ENCODE results near the gene RHOBTB3. TPM values are rescaled to one million over a fixed set of nuclear protein-coding genes. Genes with fewer than 3 reads are reported as not detected.

RHOBTB3 gene
- total RNA-seq, 4 donors from 2014 or later: 31.0 to 74.2 (median 46.3) TPM

- peaks cover 10% of the 10 kb centered on the region for H3K36me3 ChIP-seq
- no peak overlapping the region for H3K27ac ChIP-seq
- H3K4me1 ChIP-seq: peaks cover 29% of the 10 kb centered on the region
- H3K4me3 ChIP-seq: peak overlapping the region; percentile 13
- no peak for TF ChIP-seq POLR2A (IDR thresholded peaks at IDR 0.05)
- no peak for TF ChIP-seq EP300 (IDR thresholded peaks at IDR 0.05)
- TF ChIP-seq POLR2AphosphoS5 (IDR thresholded peaks at IDR 0.05): no peak
- no peak for TF ChIP-seq CTCF (IDR thresholded peaks at IDR 0.05)
- 39% methylated on average over 2 of the region's 2 CpGs for WGBS
- no peaks in the 10 kb centered on the region for H3K9me3 ChIP-seq
- H3K27me3 ChIP-seq: no peaks in the 10 kb centered on the region
- no peak for DNase-seq (ENCODE audit: low spot score in 2 of 2)
These were observed 3.1 kb downstream of the RHOBTB3 start for GRCh38 chr5:95734187-95734586.

- TF ChIP-seq CTCF (IDR thresholded peaks at IDR 0.05) (no peak), EP300 (IDR thresholded peaks at IDR 0.05) (no peak), POLR2A (IDR thresholded peaks at IDR 0.05) (no peak), POLR2AphosphoS5 (IDR thresholded peaks at IDR 0.05) (no peak)
- no peak for DNase-seq (ENCODE audit: low spot score in 2 of 2)
- H3K36me3 ChIP-seq: peaks cover 10% of the 10 kb centered on the region
- no peaks in the 10 kb centered on the region for H3K27me3 ChIP-seq
- WGBS: 31% methylated on average over 2 of the region's 2 CpGs
- H3K27ac ChIP-seq: no peak overlapping the region
- H3K9me3 ChIP-seq: no peaks in the 10 kb centered on the region
- H3K4me3 ChIP-seq: peak overlapping the region; percentile 13
- H3K4me1 ChIP-seq: peaks cover 27% of the 10 kb centered on the region
These were observed 3.8 kb downstream of the RHOBTB3 start for GRCh38 chr5:95734906-95735305.

- H3K4me1 ChIP-seq: peaks cover 22% of the 10 kb centered on the region
- DNase-seq (ENCODE audit: low spot score in 2 of 2): no peak
- no peak overlapping the region for H3K27ac ChIP-seq
- H3K36me3 ChIP-seq: peaks cover 10% of the 10 kb centered on the region
- H3K4me3 ChIP-seq: no peak overlapping the region
- H3K9me3 ChIP-seq: no peaks in the 10 kb centered on the region
- no peak for TF ChIP-seq POLR2A (IDR thresholded peaks at IDR 0.05)
- no peak for TF ChIP-seq EP300 (IDR thresholded peaks at IDR 0.05)
- no peak for TF ChIP-seq CTCF (IDR thresholded peaks at IDR 0.05)
- no peak for TF ChIP-seq POLR2AphosphoS5 (IDR thresholded peaks at IDR 0.05)
- no peaks in the 10 kb centered on the region for H3K27me3 ChIP-seq
- 71% methylated on average over 1 of the region's 1 CpG for WGBS
These were observed 4.3 kb downstream of the RHOBTB3 start for GRCh38 chr5:95735406-95735805.

GRCh38 chr5:95738072-95738471 is 6.9 kb downstream of the RHOBTB3 start:
- no peak overlapping the region for H3K4me3 ChIP-seq
- H3K9me3 ChIP-seq: no peaks in the 10 kb centered on the region
- H3K36me3 ChIP-seq: peaks cover 10% of the 10 kb centered on the region
- DNase-seq (ENCODE audit: low spot score in 2 of 2): no peak
- no peak for TF ChIP-seq EP300 (IDR thresholded peaks at IDR 0.05)
- TF ChIP-seq POLR2AphosphoS5 (IDR thresholded peaks at IDR 0.05): no peak
- no peak for TF ChIP-seq CTCF (IDR thresholded peaks at IDR 0.05)
- TF ChIP-seq POLR2A (IDR thresholded peaks at IDR 0.05): no peak
- no peaks in the 10 kb centered on the region for H3K27me3 ChIP-seq
- peaks cover 14% of the 10 kb centered on the region for H3K4me1 ChIP-seq
- H3K27ac ChIP-seq: no peak overlapping the region
- 73% methylated on average over 4 of the region's 4 CpGs for WGBS

GRCh38 chr5:95738834-95739233 is 7.7 kb downstream of the RHOBTB3 start:
- WGBS: 86% methylated on average over 4 of the region's 4 CpGs
- TF ChIP-seq CTCF (IDR thresholded peaks at IDR 0.05) (no peak), EP300 (IDR thresholded peaks at IDR 0.05) (no peak), POLR2AphosphoS5 (IDR thresholded peaks at IDR 0.05) (no peak), POLR2A (IDR thresholded peaks at IDR 0.05) (no peak)
- no peak for DNase-seq (ENCODE audit: low spot score in 2 of 2)
- no peaks in the 10 kb centered on the region for H3K9me3 ChIP-seq
- H3K4me3 ChIP-seq: no peak overlapping the region
- H3K27ac ChIP-seq: no peak overlapping the region
- H3K4me1 ChIP-seq: peaks cover 14% of the 10 kb centered on the region
- no peaks in the 10 kb centered on the region for H3K27me3 ChIP-seq
- H3K36me3 ChIP-seq: peaks cover 10% of the 10 kb centered on the region

Measured in suprapubic skin (tissue), 4 donors.